Measurements from ENCODE around the gene CAMK4.
"Not testable (repeated sequence)": the region's sequence is repeated elsewhere in the genome, so short reads cannot be mapped to it uniquely, and the experiment has no call there.

Gene CAMK4

GRCh38 chr5:111386832-111387162 is 162.6 kb downstream of the CAMK4 start:
- DNase-seq, result no peak

GRCh38 chr5:111387361-111387760 is 163.2 kb downstream of the CAMK4 start:
- no peak for DNase-seq

GRCh38 chr5:111389390-111390082 is 165.4 kb downstream of the CAMK4 start:
- no peak for DNase-seq

- DNase-seq, result no peak
Measured at GRCh38 chr5:111392181-111392580, 168.0 kb downstream of the CAMK4 start.

GRCh38 chr5:111394586-111394985 is 170.4 kb downstream of the CAMK4 start:
- no peak for DNase-seq

- DNase-seq, result no peak
Measured at GRCh38 chr5:111398013-111398412, 173.8 kb downstream of the CAMK4 start.

- DNase-seq, result no peak
Measured at GRCh38 chr5:111399113-111399512, 174.9 kb downstream of the CAMK4 start.

- no peak for DNase-seq
Measured at GRCh38 chr5:111401906-111402305, 177.7 kb downstream of the CAMK4 start.

- DNase-seq, result no peak
Measured at GRCh38 chr5:111404270-111404769, 180.1 kb downstream of the CAMK4 start.

GRCh38 chr5:111407562-111407961 is 183.4 kb downstream of the CAMK4 start:
- DNase-seq, result no peak

- DNase-seq, result no peak
Measured at GRCh38 chr5:111408817-111409216, 184.6 kb downstream of the CAMK4 start.

GRCh38 chr5:111409266-111409665 is 185.1 kb downstream of the CAMK4 start:
- not testable (repeated sequence) for DNase-seq

- not testable (repeated sequence) for DNase-seq
Measured at GRCh38 chr5:111410067-111410466, 185.9 kb downstream of the CAMK4 start.

GRCh38 chr5:111411301-111411700 is 187.1 kb downstream of the CAMK4 start:
- DNase-seq, result no peak

- DNase-seq, result no peak
Measured at GRCh38 chr5:111412593-111412992, 188.4 kb downstream of the CAMK4 start.

- no peak for DNase-seq
Measured at GRCh38 chr5:111415053-111415452, 190.9 kb downstream of the CAMK4 start.

- DNase-seq, result no peak
Measured at GRCh38 chr5:111422245-111422644, 198.1 kb downstream of the CAMK4 start.

- no peak for DNase-seq
Measured at GRCh38 chr5:111422747-111423720, 198.8 kb downstream of the CAMK4 start.

GRCh38 chr5:111425205-111425604 is 201.0 kb downstream of the CAMK4 start:
- no peak for DNase-seq

- DNase-seq, result no peak
Measured at GRCh38 chr5:111427762-111428161, 203.6 kb downstream of the CAMK4 start.

GRCh38 chr5:111432883-111433536 is 208.8 kb downstream of the CAMK4 start:
- no peak for DNase-seq

- DNase-seq, result peak; percentile 43
Measured at GRCh38 chr5:111434800-111435199, 210.6 kb downstream of the CAMK4 start.

- DNase-seq, result no peak
Measured at GRCh38 chr5:111439473-111440075, 215.4 kb downstream of the CAMK4 start.

Measured in NCI-H748 treated with DMSO at 0.1 percent for 48 hours (cell line).